HepG2 (cell line): ENCODE results near the gene CNNM4. TPM values are rescaled to one million over a fixed set of nuclear protein-coding genes. Genes with fewer than 3 reads are reported as not detected.

Source experiments
- ATAC-seq: fragments of 200-7000 bp; cut with Tn5 transposase; 3 replicates; pipeline ENCODE4 v1.9.1; 2020; ENCODE audit warnings: mild to moderate bottlenecking, moderate library complexity
- BruUV-seq: library from RNA; stranded (reverse); fragments of 400-500 nt; replicated peaks from 2 replicates; lab custom pipeline; 2021; lab: Mats Ljungman, UMichigan
- CTCF ChIA-PET: fragments of 300-600 bp; formaldehyde crosslinking; extraction: SDS; loops from one replicate; lab custom pipeline; 2021; ENCODE audit warnings: low total read pairs, inconsistent platforms, low intra/inter-chr PET ratio; lab: Yijun Ruan, JAX
- POLR2A ChIA-PET: fragments of 350-600 bp; sonication (Branson Sonifier 250); formaldehyde crosslinking; loops from one replicate; lab custom pipeline; 2020; ENCODE audit warnings: antibody characterized with exemption, inconsistent platforms; lab: Yijun Ruan, JAX
- DNase-seq: peaks from one replicate; pipeline ENCODE4 v3.0.0-alpha.2; 2015; ENCODE audit warnings: low spot score
- FAIRE-seq: peaks from 3 replicates; lab custom pipeline; 2011; peaks lifted over from hg19 to GRCh38; lab: Jason Lieb, UNC
- H2AFZ ChIP-seq: one replicate; pipeline ENCODE4 v1.6.1; 2011; ENCODE audit warnings: low read length, inconsistent platforms
- H3K27ac ChIP-seq: fragments of 300-600 bp; 3 replicates; pipeline ENCODE4 v1.8.0; 2011; ENCODE audit warnings: mixed run types, mild to moderate bottlenecking, mixed read lengths, low read length, inconsistent platforms; ENCODE audit not compliant: insufficient read depth; ENCODE audit errors: extremely low read length
- H3K27me3 ChIP-seq, 2 experiments: fragments of 200-600 bp in 1 of 2; 2 replicates in 1 of 2; 3 replicates in 1 of 2; pipeline versions ENCODE4 v1.6.0 to v1.8.0; 2011; ENCODE audit warnings: low read length in 2 of 2, mild to moderate bottlenecking in 2 of 2, moderate library complexity in 2 of 2, inconsistent platforms in 1 of 2; ENCODE audit not compliant: insufficient read depth in 2 of 2, control insufficient read depth in 1 of 2
- H3K36me3 ChIP-seq, 2 experiments: fragments of 200-600 bp in 1 of 2; replicated peaks in 1 of 2; 2 replicates in 1 of 2; 3 replicates in 1 of 2; pipeline versions ENCODE4 v1.5.1 to v1.8.0; 2011; ENCODE audit warnings: low read length in 2 of 2, inconsistent platforms in 1 of 2; ENCODE audit not compliant: insufficient read depth in 2 of 2, control insufficient read depth in 1 of 2
- H3K4me1 ChIP-seq: 2 replicates; pipeline ENCODE4 v1.5.1; 2012; ENCODE audit warnings: low read length, inconsistent platforms; ENCODE audit not compliant: insufficient read depth
- H3K4me2 ChIP-seq: 2 replicates; pipeline ENCODE4 v1.6.0; 2011; ENCODE audit warnings: low read depth, low read length, inconsistent platforms
- H3K4me3 ChIP-seq, 3 experiments: fragments of 200-600 bp in 1 of 3; sonication (generic), shearing (Covaris generic) in 1 of 3; replicated peaks in 1 of 3; 2 replicates each; pipeline ENCODE4 v1.5.1; 2011 to 2016; ENCODE audit warnings: low read length in 3 of 3, inconsistent platforms in 2 of 3, low read depth in 2 of 3, mild to moderate bottlenecking in 2 of 3, control low read depth in 1 of 3, mixed read lengths in 1 of 3; ENCODE audit not compliant: insufficient read depth in 1 of 3
- H3K79me2 ChIP-seq: one replicate; pipeline ENCODE4 v1.6.1; 2011; ENCODE audit warnings: low read length, inconsistent platforms; ENCODE audit not compliant: insufficient read depth
- H3K9ac ChIP-seq: 2 replicates; pipeline ENCODE4 v1.6.0; 2011; ENCODE audit warnings: mild to moderate bottlenecking, low read depth, low read length, inconsistent platforms; ENCODE audit not compliant: insufficient read depth
- H3K9me3 ChIP-seq: 2 replicates; pipeline ENCODE4 v1.5.1; 2012; ENCODE audit warnings: mild to moderate bottlenecking, low read length
- H4K20me1 ChIP-seq: 2 replicates; pipeline ENCODE4 v1.6.0; 2011; ENCODE audit warnings: inconsistent platforms, mild to moderate bottlenecking, low read length, moderate library complexity; ENCODE audit not compliant: insufficient read depth
- AGO1 ChIP-seq: fragments of 200-400 bp; formaldehyde crosslinking; IDR thresholded peaks from 2 replicates; pipeline ENCODE4 v1.6.1; 2017; ENCODE audit warnings: mild to moderate bottlenecking, low read depth, low read length, moderate library complexity; ENCODE audit not compliant: poor library complexity, severe bottlenecking
- AGO2 ChIP-seq: fragments of 200-400 bp; formaldehyde crosslinking; optimal IDR thresholded peaks from 2 replicates; pipeline ENCODE3; 2017; ENCODE audit warnings: mild to moderate bottlenecking, low read depth, low read length, moderate library complexity
- ASH2L ChIP-seq: fragments of 300-600, 200-600 bp; sonication (generic); IDR thresholded peaks from 2 replicates; pipeline ENCODE4 v1.7.0; 2017; ENCODE audit warnings: low read depth, mild to moderate bottlenecking, moderate library complexity, mixed read lengths, low read length; ENCODE audit not compliant: insufficient read length
- ERF ChIP-seq: IDR thresholded peaks from 2 replicates; pipeline ENCODE4 v1.6.1; 2018; ENCODE audit warnings: missing biosample characterization, missing genetic modification reagents
- GLI4 ChIP-seq: sonication (generic); formaldehyde crosslinking; IDR thresholded peaks from 2 replicates; pipeline ENCODE4 v1.5.1; 2020; ENCODE audit warnings: missing genetic modification reagents, mild to moderate bottlenecking, moderate library complexity, borderline replicate concordance
- POLR2A ChIP-seq, 2 experiments: IDR thresholded peaks; 2 replicates each; pipeline ENCODE4 v1.6.1; 2011; ENCODE audit warnings: low read depth in 2 of 2, low read length in 2 of 2, mild to moderate bottlenecking in 1 of 2, moderate library complexity in 1 of 2; ENCODE audit not compliant: insufficient read depth in 1 of 2
- POLR2G ChIP-seq: fragments of 200-400 bp; formaldehyde crosslinking; IDR thresholded peaks from 2 replicates; pipeline ENCODE4 v1.6.1; 2018; ENCODE audit warnings: mild to moderate bottlenecking, low read depth, low read length, moderate library complexity
- RFX3 ChIP-seq: IDR thresholded peaks from 2 replicates; pipeline ENCODE4 v1.6.1; 2016; ENCODE audit warnings: missing biosample characterization, missing genetic modification reagents
- ZNF121 ChIP-seq: sonication (generic); formaldehyde crosslinking; IDR thresholded peaks from 2 replicates; pipeline ENCODE4 v1.5.0; 2020; ENCODE audit warnings: mild to moderate bottlenecking, missing genetic modification reagents
- ZNF747 ChIP-seq: sonication (generic); formaldehyde crosslinking; IDR thresholded peaks from 2 replicates; pipeline ENCODE4 v1.8.1; 2023; ENCODE audit warnings: missing genetic modification reagents, mild to moderate bottlenecking, borderline replicate concordance
- ZNF772 ChIP-seq: sonication (generic); formaldehyde crosslinking; IDR thresholded peaks from 2 replicates; pipeline ENCODE4 v1.5.0; 2020; ENCODE audit warnings: mild to moderate bottlenecking, missing genetic modification reagents
- WGBS: methylation state at CpG from one replicate; pipeline ENCODE4 v1.1.6; 2017; ENCODE audit warnings: low lambda C conversion rate; 5-methylcytosine and 5-hydroxymethylcytosine counted together
- in situ Hi-C: cut with HindIII; loops from 2 replicates; pipeline ENCODE4 v1.10.0; 2017; ENCODE audit warnings: low pct_unique_long_range_greater_than_20kb; ENCODE audit not compliant: extremely low pct_ligation_motif_present
- intact Hi-C: fragments of 100-400 bp; cut with micrococcal nuclease; formaldehyde crosslinking; loops from one replicate; pipeline ENCODE4 v1.10.0; 2022; ENCODE audit not compliant: unreplicated experiment
- polyA plus RNA-seq, 8 experiments: library from polyadenylated mRNA; depleted of rRNA in 3 of 8; stranded (reverse) in 7 of 8; unstranded in 1 of 8; fragments of >200 nt; fragmentation: Illumina TruSeq in 4 of 8; extraction: Trizol in 4 of 8; gene quantifications; 2 replicates each; pipeline versions ENCODE4 v1.2.1 to v1.2.3, GENCODE V29; 2011 to 2016; ENCODE audit warnings: low read depth in 4 of 8, missing spikeins in 1 of 8, mixed read lengths in 1 of 8; ENCODE audit not compliant: insufficient read depth in 1 of 8
- total RNA-seq, 5 experiments: library from RNA; depleted of rRNA; stranded (reverse); fragments of >200 nt; fragmentation: Illumina TruSeq; extraction: Trizol; gene quantifications; 2 replicates each; pipeline ENCODE4 v1.2.3, GENCODE V29; 2016; ENCODE audit warnings: low read depth in 1 of 5
- TF ChIP-seq, protein P1 (sequence below): sonication (generic); formaldehyde crosslinking; IDR thresholded peaks from 2 replicates; pipeline ENCODE4 v1.5.0; 2020; ENCODE audit warnings: mild to moderate bottlenecking, missing genetic modification reagents

CNNM4 gene
- total and polyA plus RNA-seq, 2 of the 13 experiments (the other 11 are each of a cell fraction or from before 2014, with no cell fraction given), result 5.9 to 8.4 TPM

GRCh38 chr2:96842600-96842999 lies 81.9 kb downstream of the CNNM4 start:
- peaks cover 1% of the 10 kb centered on the region for H3K4me1 ChIP-seq
- in situ Hi-C loops, result no loop called here
- DNase-seq (no peak), FAIRE-seq (no peak)
- CTCF ChIA-PET, result no interaction called here
- H3K36me3 ChIP-seq, result peaks cover 3 to 5% of the 10 kb centered on the region in 2 experiments; a peak in 4 of 5 replicates
- no peaks in the 10 kb centered on the region for H4K20me1 ChIP-seq
- no peaks in the 10 kb centered on the region for H3K27me3 ChIP-seq
- no peak overlapping the region for H3K4me2 ChIP-seq
- H3K4me3 ChIP-seq, result no peak overlapping the region
- H3K9me3 ChIP-seq, result no peaks in the 10 kb centered on the region
- no peak overlapping the region for H3K27ac ChIP-seq
- intact Hi-C loops, result no loop called here
- H3K9ac ChIP-seq, result no peak overlapping the region
- 95% methylated on average over 5 of the region's 7 CpGs for WGBS
- H2AFZ ChIP-seq, result no peak overlapping the region
- no peak for TF ChIP-seq ZNF772 (CRISPR knock-in tag)
- TF ChIP-seq POLR2A (IDR thresholded peaks at IDR 0.05; ENCODE audit: insufficient read depth in 1 of 2, low read depth in 2 of 2, low read length in 2 of 2), result peak in 1 of 2 experiments; percentile 6; a peak in 1 of 4 replicates
- TF ChIP-seq RFX3 (CRISPR knock-in tag), result no peak
- peak; percentile 7 for TF ChIP-seq AGO2
- 0 out of 2 replicates have a peak, but pooled peaks have one; percentile 11 for TF ChIP-seq ERF
- TF ChIP-seq POLR2G, result peak; percentile 2; the same call in 1 of the 2 replicates
- no peak for TF ChIP-seq GLI4
- no peak for TF ChIP-seq ZNF747 (CRISPR knock-in tag)
- TF ChIP-seq, all 625 proteins: peak for 4
- peak; percentile 7 for ATAC-seq
- POLR2A ChIA-PET, result interaction anchor here (0.8 to 1.3 kb wide), 6 partner anchors 9 to 26 kb away, joined by 3 to 4 read pairs (median 3); no protein-coding TSS in a partner anchor
- no TSS peak for BruUV-seq
- H3K79me2 ChIP-seq, result no peaks in the 10 kb centered on the region

- CTCF ChIA-PET, result no interaction called here
Measured at GRCh38 chr2:96843538-96844268, 83.0 kb downstream of the CNNM4 start, which contains the start of gene ANKRD23. Gene ANKRD23, minus strand, starts transcription at chr2:96844021. Its CDS starts 29 bp downstream, at chr2:96843992.

More at GRCh38 chr2:96843538-96844268, 83.0 kb downstream of the CNNM4 start, which contains the start of gene ANKRD23:
- H3K4me3 ChIP-seq, result no peak within 1 kb of the TSS
- peaks cover 5 to 7% of the 10 kb centered on the region in 2 experiments; a peak in 4 of 5 replicates for H3K36me3 ChIP-seq
- H3K4me2 ChIP-seq, result no peak within 1 kb of the TSS
- no peaks in the 10 kb centered on the region for H3K79me2 ChIP-seq
- no peaks in the 10 kb centered on the region for H4K20me1 ChIP-seq
- POLR2A ChIA-PET, result interaction anchor here (0.9 to 1.2 kb wide), 2 partner anchors 24 to 25 kb away, joined by 3 to 4 read pairs; no protein-coding TSS in a partner anchor
- no peaks in the 10 kb centered on the region for H3K27me3 ChIP-seq
- in situ Hi-C loops (no loop called here), intact Hi-C loops (no loop called here)
- H3K9ac ChIP-seq, result no peak within 1 kb of the TSS
- H3K4me1 ChIP-seq, result peaks cover 12% of the 10 kb centered on the region
- H3K9me3 ChIP-seq, result no peaks in the 10 kb centered on the region
- no TSS peak for BruUV-seq
- FAIRE-seq (no peak), ATAC-seq (no peak), DNase-seq (no peak)
- H3K27ac ChIP-seq, result no peak within 1 kb of the TSS
- 98% methylated on average over 14 of the region's 14 CpGs for WGBS
- no peak within 1 kb of the TSS for H2AFZ ChIP-seq
- TF ChIP-seq, protein P1, sequence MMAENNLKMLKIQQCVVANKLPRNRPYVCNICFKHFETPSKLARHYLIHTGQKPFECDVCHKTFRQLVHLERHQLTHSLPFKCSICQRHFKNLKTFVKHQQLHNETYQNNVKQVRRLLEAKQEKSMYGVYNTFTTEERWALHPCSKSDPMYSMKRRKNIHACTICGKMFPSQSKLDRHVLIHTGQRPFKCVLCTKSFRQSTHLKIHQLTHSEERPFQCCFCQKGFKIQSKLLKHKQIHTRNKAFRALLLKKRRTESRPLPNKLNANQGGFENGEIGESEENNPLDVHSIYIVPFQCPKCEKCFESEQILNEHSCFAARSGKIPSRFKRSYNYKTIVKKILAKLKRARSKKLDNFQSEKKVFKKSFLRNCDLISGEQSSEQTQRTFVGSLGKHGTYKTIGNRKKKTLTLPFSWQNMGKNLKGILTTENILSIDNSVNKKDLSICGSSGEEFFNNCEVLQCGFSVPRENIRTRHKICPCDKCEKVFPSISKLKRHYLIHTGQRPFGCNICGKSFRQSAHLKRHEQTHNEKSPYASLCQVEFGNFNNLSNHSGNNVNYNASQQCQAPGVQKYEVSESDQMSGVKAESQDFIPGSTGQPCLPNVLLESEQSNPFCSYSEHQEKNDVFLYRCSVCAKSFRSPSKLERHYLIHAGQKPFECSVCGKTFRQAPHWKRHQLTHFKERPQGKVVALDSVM (CRISPR knock-in tag), result 0 out of 2 replicates have a peak, but pooled peaks have one; percentile 24
- TF ChIP-seq ZNF121 (peak; percentile 46; the same call in 1 of the 2 replicates), ASH2L (no peak), POLR2A (IDR thresholded peaks at IDR 0.05; ENCODE audit: insufficient read depth in 1 of 2, low read depth in 2 of 2, low read length in 2 of 2) (0 out of 4 replicates have a peak, but pooled peaks of 1 of the 2 experiments have one; percentile 20), AGO1 (peak; percentile 13)
